ENCODE results near the gene IRF1.

GRCh38 chr5:132470010-132470392 is 20.6 kb downstream of the IRF1 start:
- no peak for TF ChIP-seq POLR2A (IDR thresholded peaks at IDR 0.05; ENCODE audit: low read depth)
- no peak for TF ChIP-seq CTCF (IDR thresholded peaks at IDR 0.05)
- TF ChIP-seq EP300 (IDR thresholded peaks at IDR 0.05), result no peak
